GM08714 (cell line): ENCODE data around the gene MBNL2.

Source experiments
- H3K4me3 ChIP-seq: fragments of 200-500 bp; sonication (Bioruptor generic); 2 replicates; pipeline ENCODE4 v1.5.1; 2014; ENCODE audit warnings: mild to moderate bottlenecking, low read length, inconsistent platforms
- ZNF274 ChIP-seq: IDR thresholded peaks from 2 replicates; pipeline ENCODE4 v1.6.1; 2012; ENCODE audit warnings: mild to moderate bottlenecking, low read depth, low read length

Gene MBNL2

GRCh38 chr13:97413694-97414093 lies 191.6 kb downstream of the MBNL2 start:
- TF ChIP-seq ZNF274: no peak
- no peak overlapping the region for H3K4me3 ChIP-seq

GRCh38 chr13:97414392-97414791 lies 192.3 kb downstream of the MBNL2 start:
- no peak overlapping the region for H3K4me3 ChIP-seq
- TF ChIP-seq ZNF274: no peak

- no peak for TF ChIP-seq ZNF274
- H3K4me3 ChIP-seq: no peak overlapping the region
Observed at GRCh38 chr13:97417698-97418097, 195.6 kb downstream of the MBNL2 start.

GRCh38 chr13:97422118-97423054 lies 200.3 kb downstream of the MBNL2 start:
- TF ChIP-seq ZNF274: no peak
- no peak overlapping the region for H3K4me3 ChIP-seq

GRCh38 chr13:97423300-97424045 lies 201.3 kb downstream of the MBNL2 start:
- no peak for TF ChIP-seq ZNF274

GRCh38 chr13:97425590-97425989 lies 203.5 kb downstream of the MBNL2 start:
- no peak for TF ChIP-seq ZNF274
- H3K4me3 ChIP-seq: no peak overlapping the region

More at GRCh38 chr13:97423300-97424045, 201.3 kb downstream of the MBNL2 start:
- H3K4me3 ChIP-seq: no peak overlapping the region

GRCh38 chr13:97426695-97427094 lies 204.6 kb downstream of the MBNL2 start:
- no peak overlapping the region for H3K4me3 ChIP-seq
- no peak for TF ChIP-seq ZNF274

GRCh38 chr13:97429681-97430081 lies 207.5 kb downstream of the MBNL2 start:
- H3K4me3 ChIP-seq: no peak overlapping the region
- TF ChIP-seq ZNF274: no peak

- no peak overlapping the region for H3K4me3 ChIP-seq
- no peak for TF ChIP-seq ZNF274
Observed at GRCh38 chr13:97430296-97430695, 208.2 kb downstream of the MBNL2 start.

- no peak for TF ChIP-seq ZNF274
- no peak overlapping the region for H3K4me3 ChIP-seq
Observed at GRCh38 chr13:97431171-97431764, 209.1 kb downstream of the MBNL2 start.

- TF ChIP-seq ZNF274: no peak
- H3K4me3 ChIP-seq: peak overlapping the region; percentile 97
Observed at GRCh38 chr13:97432232-97432916, 210.2 kb downstream of the MBNL2 start.

- TF ChIP-seq ZNF274: no peak
- peak overlapping the region; percentile 97 for H3K4me3 ChIP-seq
Observed at GRCh38 chr13:97432917-97433726, 211.0 kb downstream of the MBNL2 start.

- peak within 1 kb of the TSS; percentile 98 for H3K4me3 ChIP-seq
- no peak for TF ChIP-seq ZNF274
Observed at GRCh38 chr13:97433727-97434396, 211.7 kb downstream of the MBNL2 start, which contains the start of gene RAP2A. Gene RAP2A, plus strand, starts transcription at chr13:97434169. Its CDS starts 302 bp downstream, at chr13:97434471.
